Measurements from ENCODE around the gene POF1B. TPM values are rescaled to one million over a fixed set of nuclear protein-coding genes. Genes with fewer than 3 reads are reported as not detected.
"Not testable (repeated sequence)": the region's sequence is repeated elsewhere in the genome, so short reads cannot be mapped to it uniquely, and the experiment has no call there.

The POF1B gene
- polyA plus RNA-seq, 3 donors = 0.22 to 2.8 (median 0.49) TPM

DNA sequence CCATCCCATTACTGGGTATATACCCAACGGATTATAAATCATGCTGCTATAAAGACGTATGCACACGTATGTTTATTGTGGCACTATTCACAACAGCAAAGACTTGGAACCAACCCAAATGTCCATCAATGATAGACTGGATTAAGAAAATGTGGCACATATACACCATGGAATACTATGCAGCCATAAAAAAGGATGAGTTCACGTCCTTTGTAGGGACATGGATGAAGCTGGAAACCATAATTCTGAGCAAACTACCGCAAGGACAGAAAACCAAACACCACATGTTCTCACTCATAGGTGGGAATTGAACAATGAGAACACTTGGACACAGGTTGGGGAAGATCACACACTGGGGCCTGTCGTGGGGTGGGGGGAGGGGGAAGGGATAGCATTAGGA lies 94.2 kb downstream of the POF1B start:
- WGBS, 3 donors = 75 to 93% (median 85%) methylated on average over 6 of the region's 6 CpGs
- not testable (repeated sequence) for H3K27ac ChIP-seq (ENCODE audit: low read depth, low read length)

DNA sequence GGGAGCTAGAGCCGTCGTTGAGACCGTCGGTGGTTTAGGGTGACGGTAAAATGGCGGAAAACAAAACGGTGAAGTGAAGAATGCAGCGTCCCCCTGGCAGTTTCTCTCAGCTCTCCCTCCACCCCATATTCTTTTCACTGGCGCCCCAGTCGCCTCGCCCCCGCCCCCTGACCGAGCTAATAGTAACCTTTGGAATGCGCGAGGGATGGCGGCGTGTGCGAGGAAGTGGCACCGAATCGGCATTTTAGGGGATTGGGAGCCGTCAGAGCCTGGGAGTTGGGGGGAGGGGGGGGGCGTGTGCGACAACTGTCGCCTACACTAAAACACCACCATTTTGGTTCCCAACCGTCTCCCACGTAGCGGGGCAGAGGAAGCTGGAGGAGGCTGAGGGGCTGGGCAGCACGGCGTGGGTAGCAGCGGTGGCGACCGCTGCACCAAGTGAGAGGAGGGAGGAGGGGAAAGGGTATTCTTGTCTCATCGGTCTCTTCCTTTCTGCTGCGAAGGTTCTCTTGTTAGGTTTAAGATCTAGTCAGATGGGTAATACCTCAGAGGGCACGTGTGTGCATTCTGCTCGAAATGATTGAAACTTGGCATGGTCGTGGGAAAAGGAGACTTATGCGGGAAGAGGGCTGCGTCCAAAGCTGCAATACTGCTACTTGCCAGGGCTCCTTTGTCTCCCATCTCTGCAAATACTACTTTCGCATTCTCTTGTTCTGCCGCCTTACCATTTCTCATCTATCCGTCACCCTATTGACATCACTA lies 134.8 kb downstream of the POF1B start:
- WGBS, 3 donors = 0 to 28% (median 0%) methylated on average over 32 to 42 of the region's 42 CpGs
- no peak overlapping the region for H3K27ac ChIP-seq (ENCODE audit: low read depth, low read length)

DNA sequence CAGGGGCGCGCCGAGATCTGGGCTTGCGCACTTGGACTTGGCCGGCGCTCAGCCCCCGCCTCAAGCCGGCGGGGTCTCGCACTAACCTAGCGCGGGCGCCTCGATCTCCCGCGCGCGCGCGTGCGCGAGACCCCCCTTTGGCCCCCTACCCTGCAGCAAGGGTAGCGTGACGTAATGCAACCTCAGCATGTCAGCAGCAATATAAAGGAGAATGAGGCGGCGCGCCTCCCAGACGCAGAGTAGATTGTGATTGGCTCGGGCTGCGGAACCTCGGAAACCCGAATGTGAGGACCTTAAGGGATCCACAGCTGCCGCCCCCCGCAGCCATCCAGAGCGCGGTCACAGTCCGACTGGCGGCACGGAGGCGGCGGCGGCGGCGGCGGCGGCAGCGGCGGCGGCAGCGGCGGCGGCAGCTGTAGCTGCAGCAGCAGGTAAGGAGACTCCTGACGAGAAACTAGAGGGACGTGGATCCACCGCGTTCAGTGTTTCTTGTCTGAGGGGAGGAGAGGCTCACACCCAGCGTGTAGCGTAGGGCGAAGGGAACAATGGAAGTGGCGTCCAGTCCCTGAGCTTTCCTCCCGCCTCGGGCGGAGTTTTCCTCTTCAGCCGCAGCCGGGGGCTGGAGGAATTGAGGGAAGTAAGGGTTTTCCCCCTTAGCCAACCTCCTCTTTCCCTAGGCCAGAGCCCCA lies 135.6 kb downstream of the POF1B start, which contains the start of the genes SATL1 and ZNF711:
TSS of gene SATL1 (minus strand) at position 19 of the 689 bp plus-strand sequence. CDS start 134,811 bp downstream, outside the sequence.
TSS of gene ZNF711 (plus strand) at position 231 of the 689 bp plus-strand sequence. CDS start 3,582 bp downstream, outside the sequence.
- H3K27ac ChIP-seq (ENCODE audit: low read depth, low read length) = no peak within 1 kb of the TSS

DNA sequence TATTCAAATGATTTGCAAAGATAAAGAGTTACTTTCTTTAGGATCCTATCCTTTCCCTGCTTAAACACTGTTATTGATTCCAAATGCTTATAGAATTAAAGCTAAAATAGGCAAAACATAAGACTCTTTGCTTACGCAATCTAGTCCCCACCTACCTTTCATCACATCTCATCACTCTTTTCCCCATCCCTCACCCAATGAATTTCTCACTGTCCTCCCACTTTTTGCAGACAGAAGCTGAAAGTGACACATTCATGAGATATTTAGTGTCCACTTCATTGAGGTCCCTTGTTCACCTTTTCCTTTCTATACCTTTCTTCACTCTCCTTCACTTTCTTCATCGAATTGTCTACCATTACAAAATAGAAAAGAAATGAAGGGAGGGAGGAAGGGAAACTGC lies 136.3 kb downstream of the POF1B start:
- no peak overlapping the region for H3K27ac ChIP-seq (ENCODE audit: low read depth, low read length)
- WGBS, 3 donors = 26 to 53% (median 28%) methylated on average over 2 of the region's 2 CpGs

More for the DNA sequence above, 135.6 kb downstream of the POF1B start, which contains the start of the genes SATL1 and ZNF711:
- 1 to 33% (median 1%) methylated on average over 33 to 65 of the region's 65 CpGs for WGBS, 3 donors

Other genes starting within 250 kb of the POF1B start
- not detected for gene SATL1, start 135.9 kb downstream of the POF1B start, polyA plus RNA-seq
- gene ZNF711, start 135.7 kb downstream of the POF1B start, polyA plus RNA-seq = 1 to 10 TPM in 2 of 3 donors, under 1 TPM in 1; 0.68 to 2.1 (median 1.1) TPM

All from adipose tissue (tissue), 3 donors.